Measurements from ENCODE around the gene CRISP2. TPM values are rescaled to one million over a fixed set of nuclear protein-coding genes. Genes with fewer than 3 reads are reported as not detected.

CRISP2 gene
- total and polyA plus RNA-seq, 2 donors (not counting 1 experiment from before 2014, with no cell fraction given): not detected

DNA sequence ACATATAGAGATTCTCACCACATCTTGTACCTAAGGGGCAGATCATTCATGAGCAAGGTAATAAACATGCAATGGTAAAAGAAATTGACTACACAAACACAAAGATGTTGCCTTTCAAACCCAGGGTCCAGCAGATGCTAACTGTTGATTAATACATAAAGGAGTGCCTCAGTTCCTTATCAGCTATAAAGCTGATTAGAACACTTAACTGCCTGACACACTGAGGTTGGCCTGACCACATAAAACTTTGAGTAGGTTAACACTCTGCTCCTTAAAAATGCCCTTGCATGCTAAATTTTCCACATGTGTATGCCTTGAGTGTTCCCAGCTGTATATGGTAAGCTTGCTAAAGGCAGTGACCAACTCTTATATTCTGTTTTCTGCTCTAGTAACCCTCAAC lies 14.9 kb downstream of the CRISP2 start:
- Histone ChIP-seq H3K27ac (ENCODE audit: low read length in 2 of 2) (no peak overlapping the region), H3K4me2 (replicated peaks; ENCODE audit: low read depth, low read length, poor library complexity, severe bottlenecking) (no peak overlapping the region), H4K20me1 (ENCODE audit: control insufficient read depth, insufficient read depth, low read length, poor library complexity, severe bottlenecking) (no peaks in the 10 kb centered on the region), H3K9me3 (ENCODE audit: control extremely low read depth in 1 of 3, control insufficient read depth in 2 of 3, insufficient read depth in 1 of 3, low read length in 2 of 3) (peaks cover 0 to 9% (median 4%) of the 10 kb centered on the region in 3 donors), H3K27me3 (replicated peaks in 1 of 4; ENCODE audit: control extremely low read depth in 1 of 4, control insufficient read depth in 3 of 4, insufficient read depth in 4 of 4, low read length in 3 of 4) (no peaks in the 10 kb centered on the region), H3K36me3 (replicated peaks in 1 of 2; ENCODE audit: control extremely low read depth in 1 of 2, control insufficient read depth in 1 of 2, extremely low read depth in 1 of 2, insufficient read depth in 2 of 2, low read length in 1 of 2) (no peaks in the 10 kb centered on the region), H2AFZ (ENCODE audit: insufficient read depth, low read depth, low read length, poor library complexity, severe bottlenecking) (no peak overlapping the region), H3K4me1 (ENCODE audit: control insufficient read depth in 2 of 2, insufficient read depth in 2 of 2, low read length in 2 of 2) (no peaks in the 10 kb centered on the region), H3K4me3 (ENCODE audit: control extremely low read depth in 1 of 5, extremely low read depth in 1 of 5, insufficient read depth in 1 of 5, low read depth in 2 of 5, low read length in 4 of 5) (no peak overlapping the region), H3K9ac (ENCODE audit: low read length) (no peak overlapping the region), H3K79me2 (ENCODE audit: control insufficient read depth, insufficient read depth, low read length) (no peaks in the 10 kb centered on the region)
- Mint-ChIP-seq H3K27ac (no peak overlapping the region), H3K9me3 (ENCODE audit: insufficient read depth) (peaks cover 4% of the 10 kb centered on the region), H3K4me3 (no peak overlapping the region), H3K4me1 (no peaks in the 10 kb centered on the region), H3K27me3 (no peaks in the 10 kb centered on the region)
- intact Hi-C loops (cut with micrococcal nuclease): no loop called here
- ATAC-seq (ENCODE audit: low read depth) (no peak), DNase-seq (no peak)
- TF ChIP-seq EZH2 (IDR thresholded peaks at IDR 0.05; ENCODE audit: borderline replicate concordance, insufficient read depth, low read depth, low read length, poor library complexity, severe bottlenecking): no peak
- TF ChIP-seq CTCF (IDR thresholded peaks at IDR 0.05): no peak
- POLR2A ChIA-PET: no interaction called here
- CTCF ChIA-PET: no interaction called here

DNA sequence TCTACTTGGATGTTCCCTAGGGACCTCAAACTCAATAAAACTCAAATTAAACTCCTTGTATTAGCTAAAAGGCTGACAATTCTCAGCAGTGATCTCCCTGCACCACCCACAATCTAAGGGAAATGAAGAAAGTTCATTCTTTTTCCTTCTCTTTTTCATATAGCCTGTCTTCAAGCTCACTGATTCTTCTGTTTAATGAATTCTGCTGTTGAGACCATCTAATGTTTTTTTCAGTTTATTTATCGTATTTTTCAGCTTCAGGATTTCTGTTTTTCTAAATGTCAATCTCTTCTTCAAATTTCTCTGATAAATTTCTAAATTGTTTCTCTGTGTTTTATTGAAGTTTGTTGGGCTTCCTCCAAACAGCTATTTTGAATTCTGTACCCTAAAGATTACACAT lies 19.8 kb downstream of the CRISP2 start:
- CTCF ChIA-PET: no interaction called here
- ATAC-seq (ENCODE audit: low read depth) (no peak), DNase-seq (no peak)
- H3K4me2 ChIP-seq (replicated peaks; ENCODE audit: low read depth, low read length, poor library complexity, severe bottlenecking): no peak overlapping the region
- H3K4me1 ChIP-seq (ENCODE audit: control insufficient read depth in 2 of 2, insufficient read depth in 2 of 2, low read length in 2 of 2): no peaks in the 10 kb centered on the region
- H3K79me2 ChIP-seq (ENCODE audit: control insufficient read depth, insufficient read depth, low read length): no peaks in the 10 kb centered on the region
- Mint-ChIP-seq H3K4me1 (no peaks in the 10 kb centered on the region), H3K27me3 (no peaks in the 10 kb centered on the region), H3K9me3 (ENCODE audit: insufficient read depth) (peaks cover 6% of the 10 kb centered on the region), H3K27ac (no peak overlapping the region), H3K4me3 (no peak overlapping the region)
- H3K9ac ChIP-seq (ENCODE audit: low read length): no peak overlapping the region
- no peak overlapping the region for H3K27ac ChIP-seq (ENCODE audit: low read length in 2 of 2)
- H3K36me3 ChIP-seq (replicated peaks in 1 of 2; ENCODE audit: control extremely low read depth in 1 of 2, control insufficient read depth in 1 of 2, extremely low read depth in 1 of 2, insufficient read depth in 2 of 2, low read length in 1 of 2): no peaks in the 10 kb centered on the region
- peaks cover 0 to 12% (median 4%) of the 10 kb centered on the region in 3 donors for H3K9me3 ChIP-seq (ENCODE audit: control extremely low read depth in 1 of 3, control insufficient read depth in 2 of 3, insufficient read depth in 1 of 3, low read length in 2 of 3)
- H3K27me3 ChIP-seq (replicated peaks in 1 of 4; ENCODE audit: control extremely low read depth in 1 of 4, control insufficient read depth in 3 of 4, insufficient read depth in 4 of 4, low read length in 3 of 4): no peaks in the 10 kb centered on the region
- no peak overlapping the region for H2AFZ ChIP-seq (ENCODE audit: insufficient read depth, low read depth, low read length, poor library complexity, severe bottlenecking)
- intact Hi-C loops (cut with micrococcal nuclease): no loop called here
- POLR2A ChIA-PET: no interaction called here
- no peak overlapping the region for H3K4me3 ChIP-seq (ENCODE audit: control extremely low read depth in 1 of 5, extremely low read depth in 1 of 5, insufficient read depth in 1 of 5, low read depth in 2 of 5, low read length in 4 of 5)
- WGBS (ENCODE audit: insufficient coverage): no CpG with 5 or more reads among the region's 1 CpG
- no peaks in the 10 kb centered on the region for H4K20me1 ChIP-seq (ENCODE audit: control insufficient read depth, insufficient read depth, low read length, poor library complexity, severe bottlenecking)
- TF ChIP-seq EZH2 (IDR thresholded peaks at IDR 0.05; ENCODE audit: borderline replicate concordance, insufficient read depth, low read depth, low read length, poor library complexity, severe bottlenecking): no peak
- TF ChIP-seq CTCF (IDR thresholded peaks at IDR 0.05): no peak

Data from B cell (primary cell).